HL-60 (cell line): ENCODE data around the gene POU1F1.

Source experiments
- POLR2AphosphoS5 ChIP-seq: IDR thresholded peaks from 2 replicates; pipeline ENCODE4 v1.6.1; 2012; ENCODE audit warnings: low read depth
- TF ChIP-seq, protein P1 (sequence below): IDR thresholded peaks from one replicate; pipeline ENCODE4 v1.5.1; 2011; ENCODE audit warnings: low read length, control low read depth, inconsistent platforms; ENCODE audit not compliant: insufficient read depth

DNA sequence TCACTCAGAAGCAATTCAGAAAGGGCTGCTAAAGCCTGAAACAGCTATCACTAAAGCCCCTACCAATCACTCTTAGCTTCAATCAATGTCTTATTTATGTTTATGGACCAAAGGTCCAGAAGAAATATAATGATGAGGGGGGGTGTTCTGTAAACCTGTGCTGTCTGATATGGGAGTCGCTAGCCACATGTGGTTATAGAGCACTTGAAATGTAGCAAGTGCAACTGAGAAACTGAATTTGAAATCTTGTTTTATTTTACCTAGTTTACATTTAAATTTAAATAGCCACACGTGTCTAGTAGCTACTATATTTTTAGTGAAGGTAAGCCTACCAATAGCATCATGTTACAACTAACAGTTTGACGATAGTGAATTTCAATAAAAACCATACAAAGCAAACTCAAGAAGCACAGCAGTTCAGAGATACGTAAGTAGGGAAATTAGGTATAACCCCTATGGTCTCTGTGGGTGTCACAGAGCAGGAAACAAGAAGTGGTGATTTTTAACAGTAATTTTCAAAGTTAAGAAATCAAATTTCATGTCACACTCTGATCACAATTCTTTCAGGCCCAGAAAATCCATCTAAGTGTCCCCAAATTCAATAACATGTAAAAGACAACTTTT lies 3.6 kb downstream of the POU1F1 start:
- TF ChIP-seq, protein P1, sequence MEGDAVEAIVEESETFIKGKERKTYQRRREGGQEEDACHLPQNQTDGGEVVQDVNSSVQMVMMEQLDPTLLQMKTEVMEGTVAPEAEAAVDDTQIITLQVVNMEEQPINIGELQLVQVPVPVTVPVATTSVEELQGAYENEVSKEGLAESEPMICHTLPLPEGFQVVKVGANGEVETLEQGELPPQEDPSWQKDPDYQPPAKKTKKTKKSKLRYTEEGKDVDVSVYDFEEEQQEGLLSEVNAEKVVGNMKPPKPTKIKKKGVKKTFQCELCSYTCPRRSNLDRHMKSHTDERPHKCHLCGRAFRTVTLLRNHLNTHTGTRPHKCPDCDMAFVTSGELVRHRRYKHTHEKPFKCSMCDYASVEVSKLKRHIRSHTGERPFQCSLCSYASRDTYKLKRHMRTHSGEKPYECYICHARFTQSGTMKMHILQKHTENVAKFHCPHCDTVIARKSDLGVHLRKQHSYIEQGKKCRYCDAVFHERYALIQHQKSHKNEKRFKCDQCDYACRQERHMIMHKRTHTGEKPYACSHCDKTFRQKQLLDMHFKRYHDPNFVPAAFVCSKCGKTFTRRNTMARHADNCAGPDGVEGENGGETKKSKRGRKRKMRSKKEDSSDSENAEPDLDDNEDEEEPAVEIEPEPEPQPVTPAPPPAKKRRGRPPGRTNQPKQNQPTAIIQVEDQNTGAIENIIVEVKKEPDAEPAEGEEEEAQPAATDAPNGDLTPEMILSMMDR: no peak
- no peak for TF ChIP-seq POLR2AphosphoS5
